HT-29 (cell line): ENCODE data around the gene TSPY2. TPM values are rescaled to one million over a fixed set of nuclear protein-coding genes. Genes with fewer than 3 reads are reported as not detected.
"Not testable (repeated sequence)": the region's sequence is repeated elsewhere in the genome, so short reads cannot be mapped to it uniquely, and the experiment has no call there.

Experiments
- DNase-seq: peaks from one replicate; pipeline ENCODE4 v3.0.0-alpha.2; 2015; ENCODE audit warnings: low spot score
- total RNA-seq: library from RNA; depleted of rRNA; stranded (reverse); fragments of >200 nt; shearing (Covaris generic); gene quantifications from 2 replicates; pipeline ENCODE4 v1.2.3, GENCODE V29; 2014; rRNA removed

The TSPY2 gene, protein sequence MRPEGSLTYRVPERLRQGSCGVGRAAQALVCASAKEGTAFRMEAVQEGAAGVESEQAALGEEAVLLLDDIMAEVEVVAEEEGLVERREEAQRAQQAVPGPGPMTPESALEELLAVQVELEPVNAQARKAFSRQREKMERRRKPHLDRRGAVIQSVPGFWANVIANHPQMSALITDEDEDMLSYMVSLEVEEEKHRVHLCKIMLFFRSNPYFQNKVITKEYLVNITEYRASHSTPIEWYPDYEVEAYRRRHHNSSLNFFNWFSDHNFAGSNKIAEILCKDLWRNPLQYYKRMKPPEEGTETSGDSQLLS
- total RNA-seq, result not detected in 2 replicates

DNA sequence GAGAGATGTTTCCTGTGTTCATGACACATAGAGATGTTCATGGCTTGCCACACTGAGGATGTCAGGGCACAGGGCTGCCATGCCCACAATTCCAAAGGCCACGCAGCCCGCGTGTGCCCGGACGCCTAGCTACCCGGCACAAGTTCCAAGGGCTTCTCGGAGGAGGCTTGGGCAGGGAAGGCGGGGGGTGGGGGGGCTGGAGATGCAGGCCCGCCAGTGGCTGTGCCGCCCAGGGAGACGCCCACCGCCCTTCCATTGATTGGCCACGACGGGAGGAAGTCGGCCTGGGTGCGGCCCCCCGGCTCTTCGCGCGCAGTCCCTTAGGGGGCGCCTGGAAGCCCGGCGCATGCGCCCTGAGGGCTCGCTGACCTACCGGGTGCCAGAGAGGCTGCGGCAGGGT lies at the start of gene TSPY2:
TSPY2 (plus strand) TSS at position 301 of the 400 bp plus-strand sequence; CDS start at position 347, 46 bp downstream.
- not testable (repeated sequence) for DNase-seq

DNA sequence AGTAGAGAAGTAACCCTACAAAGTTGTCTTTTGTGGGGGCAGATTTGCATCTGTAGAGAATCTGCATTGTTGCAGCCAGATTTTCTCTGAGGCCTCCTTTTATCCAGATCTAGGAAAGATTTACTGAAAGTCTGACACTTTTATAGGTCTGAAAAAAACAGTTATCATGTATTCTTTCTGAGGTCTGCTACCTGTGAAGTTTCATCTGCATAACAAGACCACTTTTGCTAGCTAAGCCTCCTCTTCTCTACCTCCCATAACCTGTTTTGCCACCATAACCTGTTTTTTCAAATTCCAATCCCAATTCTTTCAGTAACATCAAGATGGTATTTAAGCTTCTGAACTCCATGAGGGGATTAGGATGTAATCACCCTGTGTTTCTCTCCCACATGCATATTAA lies 36.5 kb upstream of the TSPY2 start:
- not testable (repeated sequence) for DNase-seq

DNA sequence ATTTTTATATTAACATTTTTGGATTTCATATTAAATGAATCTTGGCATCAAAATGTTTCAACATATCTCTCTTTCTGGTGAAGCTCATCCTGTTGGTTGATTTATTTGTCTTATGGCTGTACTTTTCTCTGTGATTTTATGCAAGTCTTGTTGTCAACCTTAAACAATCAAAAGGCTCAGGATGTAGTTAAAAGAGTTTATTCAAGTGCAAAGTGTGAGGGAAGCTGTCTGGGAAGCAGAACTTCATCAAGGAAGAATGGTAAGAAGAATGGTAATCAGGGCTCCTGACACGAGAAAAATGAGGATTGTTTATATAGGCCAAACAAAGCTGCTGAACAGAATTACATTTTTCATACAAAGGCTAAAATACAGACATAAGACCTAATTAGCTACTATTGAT lies 29.0 kb upstream of the TSPY2 start:
- DNase-seq, result not testable (repeated sequence)

DNA sequence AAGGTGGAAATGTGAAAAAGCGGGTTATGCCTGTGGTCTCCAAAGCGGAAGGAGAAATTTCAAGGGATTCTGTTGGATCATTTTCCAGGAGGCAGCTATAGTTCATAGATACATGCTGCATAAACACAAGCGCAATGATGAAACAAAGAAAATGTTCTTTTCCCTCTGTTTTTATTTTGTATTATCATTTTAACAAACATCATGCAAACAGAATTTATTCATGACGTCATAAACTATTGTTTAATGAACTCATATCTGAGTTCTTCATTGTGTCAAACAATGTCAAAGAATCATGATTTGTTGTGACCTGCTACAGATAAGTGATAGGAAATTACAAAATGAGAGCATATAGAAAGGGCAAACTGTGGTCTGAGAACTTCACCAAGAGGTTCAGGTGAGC lies 23.8 kb downstream of the TSPY2 start:
- DNase-seq, result not testable (repeated sequence)
